Measurements from ENCODE around the gene KHDRBS2. TPM values are rescaled to one million over a fixed set of nuclear protein-coding genes. Genes with fewer than 3 reads are reported as not detected.

KHDRBS2 gene
- total RNA-seq, 1 experiment from 2014 or later = not detected

DNA sequence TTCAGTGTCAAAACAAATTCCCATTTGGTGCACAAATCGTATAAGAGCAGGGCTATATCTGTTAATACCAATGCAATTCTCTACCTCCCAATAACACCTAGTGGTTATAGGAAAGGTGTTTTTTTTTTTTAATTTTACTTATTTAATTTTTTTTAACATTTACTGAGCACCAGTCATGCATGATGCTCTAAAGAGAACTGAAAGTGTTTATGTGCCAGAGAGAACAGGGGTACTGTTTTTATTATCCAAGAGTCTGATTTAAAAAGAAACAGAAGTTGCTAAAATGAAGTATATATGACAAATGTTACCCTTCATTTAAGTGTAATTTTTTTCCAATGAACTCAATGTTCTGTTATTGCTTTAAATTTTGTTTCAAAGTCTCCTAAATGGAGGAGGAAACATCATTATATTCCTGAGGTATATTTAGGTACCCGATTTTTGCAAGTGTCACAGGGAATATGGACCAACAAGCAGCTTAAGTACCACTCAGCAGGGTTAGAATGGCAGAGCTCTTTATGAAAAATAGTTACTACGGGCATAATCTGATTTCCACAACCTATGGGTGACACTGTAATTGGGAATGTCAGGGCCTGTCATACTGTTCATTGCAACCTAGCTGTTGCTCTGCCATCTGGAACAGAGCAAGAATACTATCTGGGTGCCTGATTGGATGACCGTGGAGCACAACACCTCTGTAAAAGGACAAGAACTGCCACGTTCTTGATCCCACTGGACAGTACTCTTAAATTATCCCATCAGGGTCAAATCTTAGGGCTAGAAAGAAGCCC is 195.4 kb downstream of the KHDRBS2 start:
- H3K27me3 ChIP-seq (replicated peaks; ENCODE audit: insufficient read depth, low read depth, low read length, poor library complexity) = no peaks in the 10 kb centered on the region
- no peak overlapping the region for H3K27ac ChIP-seq (ENCODE audit: low read depth, low read length, poor library complexity, severe bottlenecking)
- H3K9me3 ChIP-seq (ENCODE audit: low read depth, low read length, poor library complexity, severe bottlenecking) = peaks cover 16% of the 10 kb centered on the region
- POLR2A ChIA-PET (ENCODE audit: low non-redundant PET) = no interaction called here
- TF ChIP-seq, protein P1, sequence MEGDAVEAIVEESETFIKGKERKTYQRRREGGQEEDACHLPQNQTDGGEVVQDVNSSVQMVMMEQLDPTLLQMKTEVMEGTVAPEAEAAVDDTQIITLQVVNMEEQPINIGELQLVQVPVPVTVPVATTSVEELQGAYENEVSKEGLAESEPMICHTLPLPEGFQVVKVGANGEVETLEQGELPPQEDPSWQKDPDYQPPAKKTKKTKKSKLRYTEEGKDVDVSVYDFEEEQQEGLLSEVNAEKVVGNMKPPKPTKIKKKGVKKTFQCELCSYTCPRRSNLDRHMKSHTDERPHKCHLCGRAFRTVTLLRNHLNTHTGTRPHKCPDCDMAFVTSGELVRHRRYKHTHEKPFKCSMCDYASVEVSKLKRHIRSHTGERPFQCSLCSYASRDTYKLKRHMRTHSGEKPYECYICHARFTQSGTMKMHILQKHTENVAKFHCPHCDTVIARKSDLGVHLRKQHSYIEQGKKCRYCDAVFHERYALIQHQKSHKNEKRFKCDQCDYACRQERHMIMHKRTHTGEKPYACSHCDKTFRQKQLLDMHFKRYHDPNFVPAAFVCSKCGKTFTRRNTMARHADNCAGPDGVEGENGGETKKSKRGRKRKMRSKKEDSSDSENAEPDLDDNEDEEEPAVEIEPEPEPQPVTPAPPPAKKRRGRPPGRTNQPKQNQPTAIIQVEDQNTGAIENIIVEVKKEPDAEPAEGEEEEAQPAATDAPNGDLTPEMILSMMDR (conservative IDR thresholded peaks at IDR 0.05; ENCODE audit: low read depth, low read length) = no peak
- intact Hi-C loops (cut with micrococcal nuclease; ENCODE audit: unreplicated experiment) = no loop called here
- H3K36me3 ChIP-seq (ENCODE audit: insufficient read depth, low read length, poor library complexity, severe bottlenecking) = no peaks in the 10 kb centered on the region
- DNase-seq (ENCODE audit: low spot score) = no peak
- H3K4me3 ChIP-seq (ENCODE audit: low read depth, low read length, poor library complexity, severe bottlenecking) = no peak overlapping the region
- no peaks in the 10 kb centered on the region for H3K4me1 ChIP-seq (ENCODE audit: insufficient read depth, low read length, poor library complexity, severe bottlenecking)
- CTCF ChIA-PET = no interaction called here
- no TSS peak for BruUV-seq (replicated peaks)

DNA sequence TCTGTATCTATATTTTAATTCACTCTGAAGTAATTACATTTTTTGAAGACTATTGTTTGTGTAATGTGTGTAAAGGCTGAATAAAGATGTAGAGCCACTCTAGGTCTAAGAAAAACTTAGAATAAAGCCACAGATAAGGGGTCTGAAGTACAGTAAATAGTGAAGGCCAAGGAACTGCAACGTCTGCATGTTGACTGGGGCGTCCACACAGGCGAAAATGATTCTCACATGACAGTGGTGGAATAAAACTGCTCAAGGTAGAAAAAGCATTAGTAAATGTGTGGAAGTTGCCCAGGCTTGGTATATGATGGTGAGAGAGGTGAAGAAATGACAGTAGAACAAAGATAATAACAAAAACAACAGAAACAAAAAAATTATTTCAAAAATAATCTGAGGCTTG is 196.2 kb downstream of the KHDRBS2 start:
- H3K36me3 ChIP-seq (ENCODE audit: insufficient read depth, low read length, poor library complexity, severe bottlenecking) = no peaks in the 10 kb centered on the region
- intact Hi-C loops (cut with micrococcal nuclease; ENCODE audit: unreplicated experiment) = no loop called here
- H3K27ac ChIP-seq (ENCODE audit: low read depth, low read length, poor library complexity, severe bottlenecking) = no peak overlapping the region
- POLR2A ChIA-PET (ENCODE audit: low non-redundant PET) = no interaction called here
- H3K27me3 ChIP-seq (replicated peaks; ENCODE audit: insufficient read depth, low read depth, low read length, poor library complexity) = no peaks in the 10 kb centered on the region
- CTCF ChIA-PET = no interaction called here
- peaks cover 24% of the 10 kb centered on the region for H3K9me3 ChIP-seq (ENCODE audit: low read depth, low read length, poor library complexity, severe bottlenecking)
- no peak for DNase-seq (ENCODE audit: low spot score)
- TF ChIP-seq EZH2 (IDR thresholded peaks at IDR 0.05; ENCODE audit: borderline replicate concordance, low read depth, low read length, poor library complexity, severe bottlenecking) = no peak
- TF ChIP-seq, protein P1 (conservative IDR thresholded peaks at IDR 0.05; ENCODE audit: low read depth, low read length) = no peak
- BruUV-seq (replicated peaks) = no TSS peak
- H3K4me3 ChIP-seq (ENCODE audit: low read depth, low read length, poor library complexity, severe bottlenecking) = no peak overlapping the region
- H3K4me1 ChIP-seq (ENCODE audit: insufficient read depth, low read length, poor library complexity, severe bottlenecking) = no peaks in the 10 kb centered on the region

DNA sequence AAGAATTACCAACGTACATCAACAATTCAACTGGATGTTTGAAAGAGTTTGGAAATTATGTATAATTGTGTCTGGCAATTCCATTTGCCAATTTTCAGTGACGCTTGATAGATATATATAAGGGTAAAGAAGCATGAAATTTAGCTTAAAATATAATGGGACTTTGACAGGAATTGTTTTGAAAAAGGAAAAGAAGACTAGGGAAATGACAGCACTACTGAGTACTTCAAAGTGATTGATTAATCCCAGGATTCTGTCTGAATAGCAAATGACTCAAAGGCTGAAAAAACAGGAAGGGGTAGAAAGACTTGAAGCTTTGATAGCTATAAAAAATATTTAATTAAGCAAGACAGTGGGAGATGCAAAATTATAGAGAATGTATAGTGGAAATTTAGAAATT is 200.0 kb downstream of the KHDRBS2 start:
- ChIA-PET CTCF (no interaction called here), POLR2A (ENCODE audit: low non-redundant PET) (no interaction called here)
- Histone ChIP-seq H3K4me1 (ENCODE audit: insufficient read depth, low read length, poor library complexity, severe bottlenecking) (no peaks in the 10 kb centered on the region), H3K36me3 (ENCODE audit: insufficient read depth, low read length, poor library complexity, severe bottlenecking) (no peaks in the 10 kb centered on the region), H3K9me3 (ENCODE audit: low read depth, low read length, poor library complexity, severe bottlenecking) (peaks cover 37% of the 10 kb centered on the region), H3K27me3 (replicated peaks; ENCODE audit: insufficient read depth, low read depth, low read length, poor library complexity) (no peaks in the 10 kb centered on the region), H3K27ac (ENCODE audit: low read depth, low read length, poor library complexity, severe bottlenecking) (no peak overlapping the region), H3K4me3 (ENCODE audit: low read depth, low read length, poor library complexity, severe bottlenecking) (no peak overlapping the region)
- intact Hi-C loops (cut with micrococcal nuclease; ENCODE audit: unreplicated experiment) = no loop called here
- BruUV-seq (replicated peaks) = no TSS peak
- DNase-seq (ENCODE audit: low spot score) = no peak
- TF ChIP-seq EZH2 (IDR thresholded peaks at IDR 0.05; ENCODE audit: borderline replicate concordance, low read depth, low read length, poor library complexity, severe bottlenecking) = no peak
- TF ChIP-seq, protein P1 (conservative IDR thresholded peaks at IDR 0.05; ENCODE audit: low read depth, low read length) = no peak
